GM18858 (cell line): ENCODE data around the gene FTSJ1.
"Not testable (repeated sequence)": the region's sequence is repeated elsewhere in the genome, so short reads cannot be mapped to it uniquely, and the experiment has no call there.

ENCODE experiments used
- ATAC-seq: cut with Tn5 transposase; IDR thresholded peaks from one replicate; pipeline ENCODE4 v1.9.1; 2021; ENCODE audit not compliant: unreplicated experiment

Gene FTSJ1

DNA sequence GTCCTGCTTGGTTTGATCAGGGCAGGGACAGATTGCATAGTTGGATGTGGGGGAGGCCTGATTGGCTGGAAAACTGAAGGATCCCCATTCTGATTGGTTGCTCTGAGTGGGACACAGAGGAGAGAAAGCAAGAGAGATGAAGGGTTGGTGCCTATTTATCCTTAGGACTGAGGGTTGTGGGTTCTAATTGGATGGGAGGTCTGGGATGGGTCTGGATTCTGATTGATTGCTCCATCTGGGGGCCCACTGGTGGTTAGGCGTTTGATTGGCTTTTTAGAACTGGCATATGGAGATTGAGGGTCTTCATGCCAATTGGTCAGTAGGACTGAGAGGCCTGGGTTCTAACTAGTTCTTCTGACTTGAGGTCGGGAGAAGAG, 45.0 kb downstream of the FTSJ1 start:
- ATAC-seq, result no peak

DNA sequence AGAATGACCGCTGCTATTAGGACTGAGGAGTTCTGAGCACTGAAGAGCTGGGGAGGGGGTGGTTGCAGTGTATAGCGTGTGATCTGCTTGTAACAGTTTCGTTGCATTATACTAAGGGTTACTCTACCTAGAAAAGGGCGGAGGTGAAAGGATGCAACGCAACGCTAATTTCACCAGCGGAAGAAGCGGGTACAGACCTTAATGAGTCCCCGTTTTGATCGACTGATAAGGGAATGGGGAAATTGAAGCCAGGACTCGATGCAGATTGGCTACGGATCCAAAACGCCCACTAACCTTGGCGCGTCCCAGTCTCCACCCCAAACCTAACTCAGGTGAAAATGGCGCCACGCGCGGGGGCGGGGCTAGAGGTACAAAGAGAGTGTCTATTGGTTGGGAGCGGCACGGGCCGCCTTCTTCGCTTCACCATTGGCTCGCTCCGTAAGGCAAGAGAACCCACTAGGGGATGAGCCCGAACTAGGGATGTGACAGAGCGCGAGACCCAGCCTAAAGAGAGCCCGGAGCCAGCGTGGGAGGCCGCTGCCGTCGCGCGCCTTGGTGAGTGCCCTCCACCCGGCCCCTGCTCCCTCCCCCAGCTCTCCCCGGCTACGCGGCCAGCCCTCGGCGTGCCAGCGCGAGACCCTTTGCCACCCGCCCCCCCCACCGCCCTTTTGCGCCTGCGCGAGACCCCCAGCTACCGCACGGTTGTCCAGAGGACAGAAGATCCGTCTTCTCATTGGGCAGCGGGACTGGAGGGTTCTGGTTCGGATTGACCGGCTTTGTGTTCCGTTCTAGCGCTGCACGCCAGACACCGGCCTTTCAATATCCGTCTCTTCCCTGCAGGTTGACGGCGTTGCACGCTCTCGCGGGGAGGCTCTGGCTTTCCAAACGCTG, 45.6 kb downstream of the FTSJ1 start, which contains the start of gene EBP:
Gene EBP, plus strand, starts transcription at position 456 of the 891 bp plus-strand sequence. CDS start 1,964 bp downstream, outside the sequence.
- ATAC-seq, result peak; percentile 94

- ATAC-seq, result no peak
Measured at GRCh38 chrX:48522291-48522690, 46.3 kb downstream of the FTSJ1 start.

DNA sequence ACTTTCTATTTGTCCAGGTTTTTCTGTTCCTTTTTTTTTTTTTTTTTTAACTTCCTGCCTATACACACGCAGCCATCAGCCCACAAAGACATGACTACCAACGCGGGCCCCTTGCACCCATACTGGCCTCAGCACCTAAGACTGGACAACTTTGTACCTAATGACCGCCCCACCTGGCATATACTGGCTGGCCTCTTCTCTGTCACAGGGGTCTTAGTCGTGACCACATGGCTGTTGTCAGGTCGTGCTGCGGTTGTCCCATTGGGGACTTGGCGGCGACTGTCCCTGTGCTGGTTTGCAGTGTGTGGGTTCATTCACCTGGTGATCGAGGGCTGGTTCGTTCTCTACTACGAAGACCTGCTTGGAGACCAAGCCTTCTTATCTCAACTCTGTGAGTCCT, 47.7 kb downstream of the FTSJ1 start:
- no peak for ATAC-seq

DNA sequence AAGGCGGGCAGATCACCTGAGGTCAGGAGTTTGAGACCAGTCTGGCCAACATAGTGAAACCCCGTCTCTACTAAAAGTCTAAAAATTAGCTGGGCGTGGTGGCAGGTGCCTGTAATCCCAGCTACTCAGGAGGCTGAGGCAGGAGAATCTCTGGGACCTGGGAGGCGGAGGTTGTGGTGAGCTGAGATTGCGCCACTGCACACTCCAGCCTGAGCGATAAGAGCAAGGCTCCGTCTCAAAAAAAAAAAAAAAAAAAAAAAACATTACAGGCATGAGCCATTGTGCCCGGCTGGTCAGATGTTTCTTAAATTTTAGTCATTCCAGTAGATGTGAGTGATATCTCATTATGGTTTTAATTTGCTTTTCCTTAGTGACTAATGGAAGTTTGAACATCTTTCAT, 49.9 kb downstream of the FTSJ1 start:
- not testable (repeated sequence) for ATAC-seq

GRCh38 chrX:48530736-48531135, 54.7 kb downstream of the FTSJ1 start:
- no peak for ATAC-seq

DNA sequence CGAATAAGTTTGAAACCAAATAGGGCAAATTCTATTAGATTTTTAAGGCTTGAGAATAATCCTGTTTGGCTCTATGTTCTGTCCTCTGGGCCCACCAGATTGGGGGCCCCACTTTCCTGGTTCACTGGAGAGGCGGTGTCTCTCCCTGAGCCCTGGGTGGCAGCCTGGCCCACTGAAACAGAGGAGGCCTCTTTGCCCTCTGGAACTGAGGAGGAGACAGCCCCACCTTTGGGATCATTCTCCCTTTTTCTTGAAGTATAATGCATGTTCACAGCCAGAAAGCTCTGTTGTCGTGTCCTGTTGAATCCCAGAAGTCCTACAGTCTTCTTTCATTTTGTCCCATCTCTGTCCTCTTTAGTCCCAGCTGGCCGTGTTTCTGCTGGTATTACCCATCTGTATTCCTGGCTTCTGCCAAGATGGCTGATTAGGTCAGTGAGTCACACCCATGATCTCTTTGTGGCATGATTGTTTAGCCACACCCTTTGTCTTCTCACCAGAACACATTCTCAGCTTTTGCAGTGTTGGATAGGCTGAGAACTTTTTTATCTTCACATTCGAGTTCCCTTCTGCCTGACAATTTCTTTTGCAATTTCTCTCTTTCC, 55.5 kb downstream of the FTSJ1 start:
- no peak for ATAC-seq

DNA sequence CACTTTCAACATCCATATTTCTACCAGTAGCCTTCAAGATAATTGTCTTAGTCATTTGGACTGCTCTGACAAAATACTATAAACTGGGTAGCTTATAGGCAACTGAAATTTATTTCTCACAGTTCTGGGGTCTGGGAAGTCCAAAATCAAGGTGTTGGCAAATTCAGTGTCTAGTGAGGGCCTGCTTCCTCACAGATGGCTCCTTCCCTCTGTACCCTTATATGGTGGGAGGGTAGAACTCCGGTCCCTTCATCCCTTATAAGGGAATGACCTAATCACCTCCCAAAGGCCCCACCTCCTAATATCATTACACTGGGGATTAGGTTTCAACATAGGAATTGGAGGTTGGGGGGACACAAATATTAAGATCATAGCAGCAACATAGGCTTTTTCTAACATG, 56.2 kb downstream of the FTSJ1 start:
- no peak for ATAC-seq

DNA sequence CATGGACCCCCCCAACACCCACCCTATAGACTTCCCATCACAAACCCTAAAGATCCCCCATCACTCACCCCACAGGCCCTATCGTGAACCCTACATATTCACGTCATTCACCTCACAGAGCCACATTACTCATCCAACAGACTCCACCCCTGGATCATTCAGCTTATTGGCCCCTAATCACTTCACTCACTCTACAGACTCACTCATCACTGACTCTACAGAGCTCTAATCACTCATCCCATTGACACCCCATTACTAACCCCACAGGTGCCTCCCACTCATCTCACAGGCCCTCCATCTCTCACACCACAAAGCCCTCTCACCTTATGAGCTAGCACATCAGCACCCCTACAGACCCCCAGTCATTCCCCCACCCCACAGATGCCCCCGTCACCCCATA, 57.2 kb downstream of the FTSJ1 start:
- ATAC-seq, result no peak
